GM18868 (cell line): ENCODE results near the gene TESMIN.

Experiments
- ATAC-seq: cut with Tn5 transposase; IDR thresholded peaks from one replicate; pipeline ENCODE4 v1.9.1; 2021; ENCODE audit warnings: mild to moderate bottlenecking, moderate library complexity; ENCODE audit not compliant: unreplicated experiment

TESMIN gene

GRCh38 chr11:68711114-68711513 lies 40.2 kb downstream of the TESMIN start:
- no peak for ATAC-seq

GRCh38 chr11:68710409-68710808 lies 40.9 kb downstream of the TESMIN start:
- no peak for ATAC-seq

GRCh38 chr11:68709062-68709461 lies 42.3 kb downstream of the TESMIN start:
- no peak for ATAC-seq

GRCh38 chr11:68707527-68707926 lies 43.8 kb downstream of the TESMIN start:
- ATAC-seq = no peak

GRCh38 chr11:68704887-68705286 lies 46.4 kb downstream of the TESMIN start:
- ATAC-seq = no peak

- no peak for ATAC-seq
These were observed 52.3 kb downstream of the TESMIN start for GRCh38 chr11:68698993-68699392.

- no peak for ATAC-seq
These were observed 55.8 kb downstream of the TESMIN start for GRCh38 chr11:68695531-68695930.

- ATAC-seq = no peak
These were observed 56.7 kb downstream of the TESMIN start for GRCh38 chr11:68694431-68695297.

GRCh38 chr11:68693484-68693882 lies 57.8 kb downstream of the TESMIN start:
- no peak for ATAC-seq

- no peak for ATAC-seq
These were observed 58.3 kb downstream of the TESMIN start for GRCh38 chr11:68692871-68693483.

GRCh38 chr11:68692115-68692514 lies 59.2 kb downstream of the TESMIN start:
- ATAC-seq = no peak

GRCh38 chr11:68691402-68691784 lies 59.9 kb downstream of the TESMIN start:
- no peak for ATAC-seq

GRCh38 chr11:68690671-68691401 lies 60.5 kb downstream of the TESMIN start:
- no peak for ATAC-seq

GRCh38 chr11:68689737-68690625 lies 61.3 kb downstream of the TESMIN start:
- no peak for ATAC-seq

- ATAC-seq = no peak
These were observed 62.4 kb downstream of the TESMIN start for GRCh38 chr11:68688881-68689280.

- no peak for ATAC-seq
These were observed 63.3 kb downstream of the TESMIN start for GRCh38 chr11:68687986-68688385.

- ATAC-seq = no peak
These were observed 64.0 kb downstream of the TESMIN start for GRCh38 chr11:68687311-68687710.

GRCh38 chr11:68686486-68686885 lies 64.8 kb downstream of the TESMIN start:
- no peak for ATAC-seq

- ATAC-seq = no peak
These were observed 65.5 kb downstream of the TESMIN start for GRCh38 chr11:68685656-68686380.
